Caco-2 (cell line): ENCODE measurements around the gene RABGAP1L. TPM values are rescaled to one million over a fixed set of nuclear protein-coding genes. Genes with fewer than 3 reads are reported as not detected.

Source experiments
- BruUV-seq: library from RNA; stranded (reverse); fragments of 400-500 nt; replicated peaks from 2 replicates; lab custom pipeline; 2021; lab: Mats Ljungman, UMichigan
- CTCF ChIA-PET: fragments of 300-600 bp; sonication (Branson Sonifier 250); formaldehyde crosslinking; loops from one replicate; lab custom pipeline; 2022; ENCODE audit warnings: antibody characterized with exemption; lab: Charles Lee
- POLR2A ChIA-PET: fragments of 300-600 bp; sonication (Branson Sonifier 250); formaldehyde crosslinking; loops from one replicate; lab custom pipeline; 2022; ENCODE audit warnings: antibody characterized with exemption; lab: Charles Lee
- DNase-seq, 2 experiments: peaks; one replicate each; pipeline versions ENCODE4 v3.0.0 to v3.0.0-alpha.2; 2020 to 2022
- H3K27me3 ChIP-seq: replicated peaks from 2 replicates; pipeline ENCODE4 v1.6.0; 2011; ENCODE audit warnings: low read length; ENCODE audit not compliant: control insufficient read depth, insufficient read depth
- H3K36me3 ChIP-seq: 2 replicates; pipeline ENCODE4 v1.5.1; 2011; ENCODE audit warnings: low read length; ENCODE audit not compliant: control insufficient read depth, insufficient read depth
- H3K4me1 ChIP-seq: fragments of 250-450 bp; sonication (Bioruptor Pico); 2 replicates; pipeline ENCODE4 v1.5.1; 2020; ENCODE audit warnings: mild to moderate bottlenecking
- H3K4me3 ChIP-seq: 2 replicates; pipeline ENCODE4 v1.5.1; 2011; ENCODE audit warnings: low read depth, mild to moderate bottlenecking, control low read depth, low read length
- H3K9me3 ChIP-seq: fragments of 250-450 bp; sonication (Bioruptor Pico); 2 replicates; pipeline ENCODE4 v1.5.1; 2020; ENCODE audit warnings: mild to moderate bottlenecking, moderate library complexity
- H3K27ac Mint-ChIP-seq: one replicate; pipeline ENCODE4 v1.8.0; 2022; ENCODE audit warnings: mixed read lengths; ENCODE audit not compliant: unreplicated experiment
- H3K27me3 Mint-ChIP-seq: one replicate; pipeline ENCODE4 v1.8.0; 2022; ENCODE audit warnings: mixed read lengths; ENCODE audit not compliant: insufficient read depth, unreplicated experiment
- H3K36me3 Mint-ChIP-seq: one replicate; pipeline ENCODE4 v1.8.0; 2022; ENCODE audit warnings: mild to moderate bottlenecking, mixed read lengths; ENCODE audit not compliant: insufficient read depth, unreplicated experiment
- H3K4me1 Mint-ChIP-seq: one replicate; pipeline ENCODE4 v1.8.0; 2022; ENCODE audit warnings: low read depth, mixed read lengths; ENCODE audit not compliant: unreplicated experiment
- H3K4me3 Mint-ChIP-seq: one replicate; pipeline ENCODE4 v1.8.0; 2022; ENCODE audit warnings: mild to moderate bottlenecking, moderate library complexity, mixed read lengths; ENCODE audit not compliant: unreplicated experiment
- H3K9me3 Mint-ChIP-seq: one replicate; pipeline ENCODE4 v1.8.0; 2022; ENCODE audit warnings: mixed read lengths; ENCODE audit not compliant: unreplicated experiment
- intact Hi-C: fragments of 100-400 bp; cut with micrococcal nuclease; formaldehyde crosslinking; loops from one replicate; pipeline ENCODE4 v1.10.0; 2022; ENCODE audit not compliant: unreplicated experiment
- total RNA-seq: library from RNA; stranded (reverse); gene quantifications from 2 replicates; pipeline ENCODE4 v1.2.3, GENCODE V29; 2022
- TF ChIP-seq, protein P1 (sequence below), 2 experiments: fragments of 200-600 bp in 1 of 2; IDR thresholded peaks; 1 replicate in 1 of 2; 2 replicates in 1 of 2; pipeline versions ENCODE4 v1.5.1 to v1.8.0; 2011 to 2022; ENCODE audit warnings: antibody characterized with exemption in 1 of 2, control low read depth in 1 of 2, inconsistent platforms in 1 of 2, low read depth in 1 of 2, low read length in 1 of 2, mild to moderate bottlenecking in 1 of 2, moderate library complexity in 1 of 2; ENCODE audit not compliant: insufficient read depth in 1 of 2, severe bottlenecking in 1 of 2, unreplicated experiment in 1 of 2

Gene RABGAP1L
- total RNA-seq, 1 experiment from 2014 or later = 20.3 TPM

DNA sequence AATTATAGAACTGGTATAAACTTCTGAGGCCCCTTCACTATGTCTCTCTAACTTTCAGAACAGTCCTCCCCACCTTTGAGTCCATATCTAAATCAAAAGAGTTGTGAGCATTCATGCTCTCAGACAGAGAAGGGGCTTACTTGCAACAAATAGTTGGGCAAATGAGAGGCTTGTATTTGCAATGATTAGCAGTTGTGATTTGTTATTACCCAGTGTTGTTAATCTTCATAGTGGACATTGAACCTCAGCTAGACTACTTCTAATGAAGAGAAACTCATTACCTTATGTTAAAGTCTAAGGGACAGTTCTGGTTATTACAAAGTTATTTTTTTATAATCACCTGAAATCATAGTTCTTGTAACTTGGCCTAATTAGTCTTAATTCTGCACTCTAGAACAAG is 114.5 kb downstream of the RABGAP1L start:
- no peak for DNase-seq
- Histone ChIP-seq H3K9me3 (no peaks in the 10 kb centered on the region), H3K27me3 (no peaks in the 10 kb centered on the region), H3K4me1 (no peaks in the 10 kb centered on the region), H3K4me3 (no peak overlapping the region), H3K36me3 (no peaks in the 10 kb centered on the region)
- intact Hi-C loops = no loop called here
- no peak overlapping the region for H3K27ac Mint-ChIP-seq
- POLR2A ChIA-PET = no interaction called here
- H3K36me3 Mint-ChIP-seq = no peaks in the 10 kb centered on the region
- H3K27me3 Mint-ChIP-seq = no peaks in the 10 kb centered on the region
- no TSS peak for BruUV-seq
- H3K4me3 Mint-ChIP-seq = no peak overlapping the region
- TF ChIP-seq, protein P1, sequence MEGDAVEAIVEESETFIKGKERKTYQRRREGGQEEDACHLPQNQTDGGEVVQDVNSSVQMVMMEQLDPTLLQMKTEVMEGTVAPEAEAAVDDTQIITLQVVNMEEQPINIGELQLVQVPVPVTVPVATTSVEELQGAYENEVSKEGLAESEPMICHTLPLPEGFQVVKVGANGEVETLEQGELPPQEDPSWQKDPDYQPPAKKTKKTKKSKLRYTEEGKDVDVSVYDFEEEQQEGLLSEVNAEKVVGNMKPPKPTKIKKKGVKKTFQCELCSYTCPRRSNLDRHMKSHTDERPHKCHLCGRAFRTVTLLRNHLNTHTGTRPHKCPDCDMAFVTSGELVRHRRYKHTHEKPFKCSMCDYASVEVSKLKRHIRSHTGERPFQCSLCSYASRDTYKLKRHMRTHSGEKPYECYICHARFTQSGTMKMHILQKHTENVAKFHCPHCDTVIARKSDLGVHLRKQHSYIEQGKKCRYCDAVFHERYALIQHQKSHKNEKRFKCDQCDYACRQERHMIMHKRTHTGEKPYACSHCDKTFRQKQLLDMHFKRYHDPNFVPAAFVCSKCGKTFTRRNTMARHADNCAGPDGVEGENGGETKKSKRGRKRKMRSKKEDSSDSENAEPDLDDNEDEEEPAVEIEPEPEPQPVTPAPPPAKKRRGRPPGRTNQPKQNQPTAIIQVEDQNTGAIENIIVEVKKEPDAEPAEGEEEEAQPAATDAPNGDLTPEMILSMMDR (IDR thresholded peaks at IDR 0.05; ENCODE audit: insufficient read depth in 1 of 2, low read depth in 1 of 2, low read length in 1 of 2, severe bottlenecking in 1 of 2, unreplicated experiment in 1 of 2) = no peak
- CTCF ChIA-PET = no interaction called here
- no peaks in the 10 kb centered on the region for H3K4me1 Mint-ChIP-seq
- no peaks in the 10 kb centered on the region for H3K9me3 Mint-ChIP-seq

DNA sequence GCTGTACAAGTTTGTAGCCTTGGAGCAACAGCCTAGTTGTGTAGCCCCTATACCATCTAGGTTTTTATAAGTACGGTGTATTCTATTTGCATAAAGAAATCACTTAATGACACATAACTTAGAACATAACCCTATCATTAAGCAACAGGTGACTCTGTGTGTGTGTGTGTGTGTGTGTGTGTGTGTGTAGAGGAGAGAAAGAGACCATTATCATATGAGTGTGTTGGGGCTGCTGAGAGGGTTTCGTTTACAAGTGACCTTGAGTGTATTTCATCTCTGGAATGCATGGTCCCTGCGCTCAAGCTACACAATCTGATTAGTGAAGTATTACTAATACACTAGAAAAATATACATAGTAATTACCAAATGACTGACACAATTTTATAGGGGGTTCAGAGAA is 115.1 kb downstream of the RABGAP1L start:
- H3K9me3 ChIP-seq = no peaks in the 10 kb centered on the region
- Mint-ChIP-seq H3K4me1 (no peaks in the 10 kb centered on the region), H3K4me3 (no peak overlapping the region), H3K27ac (no peak overlapping the region), H3K36me3 (no peaks in the 10 kb centered on the region), H3K27me3 (no peaks in the 10 kb centered on the region), H3K9me3 (no peaks in the 10 kb centered on the region)
- no peaks in the 10 kb centered on the region for H3K36me3 ChIP-seq
- no TSS peak for BruUV-seq
- TF ChIP-seq, protein P1 (IDR thresholded peaks at IDR 0.05; ENCODE audit: insufficient read depth in 1 of 2, low read depth in 1 of 2, low read length in 1 of 2, severe bottlenecking in 1 of 2, unreplicated experiment in 1 of 2) = no peak
- H3K27me3 ChIP-seq = no peaks in the 10 kb centered on the region
- no peaks in the 10 kb centered on the region for H3K4me1 ChIP-seq
- intact Hi-C loops = no loop called here
- POLR2A ChIA-PET = no interaction called here
- no peak for DNase-seq
- CTCF ChIA-PET = no interaction called here
- no peak overlapping the region for H3K4me3 ChIP-seq

DNA sequence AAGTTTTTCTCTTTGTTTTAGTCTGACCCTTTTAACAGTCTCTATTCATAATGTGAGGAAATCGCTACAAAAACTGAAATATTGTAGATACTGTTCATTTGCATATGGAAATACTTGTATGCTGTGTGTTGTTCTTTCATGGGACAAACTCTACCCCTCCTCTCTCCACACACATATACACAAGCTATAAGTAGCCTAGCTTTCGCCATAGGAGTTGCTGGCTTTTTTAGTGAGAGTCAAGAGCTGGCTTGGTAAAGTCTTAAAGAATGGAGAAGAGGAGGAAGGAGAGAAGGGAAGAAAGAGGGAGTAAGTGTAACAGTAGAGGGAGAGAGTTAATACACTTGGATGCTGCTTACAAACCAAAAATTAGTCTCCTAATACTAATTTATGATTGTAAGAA is 115.6 kb downstream of the RABGAP1L start:
- ChIA-PET CTCF (no interaction called here), POLR2A (no interaction called here)
- Mint-ChIP-seq H3K4me1 (no peaks in the 10 kb centered on the region), H3K36me3 (no peaks in the 10 kb centered on the region), H3K9me3 (no peaks in the 10 kb centered on the region), H3K27me3 (no peaks in the 10 kb centered on the region), H3K27ac (no peak overlapping the region), H3K4me3 (no peak overlapping the region)
- intact Hi-C loops = no loop called here
- Histone ChIP-seq H3K9me3 (no peaks in the 10 kb centered on the region), H3K27me3 (no peaks in the 10 kb centered on the region), H3K4me1 (no peaks in the 10 kb centered on the region), H3K36me3 (no peaks in the 10 kb centered on the region), H3K4me3 (no peak overlapping the region)
- no peak for DNase-seq
- TF ChIP-seq, protein P1 (IDR thresholded peaks at IDR 0.05; ENCODE audit: insufficient read depth in 1 of 2, low read depth in 1 of 2, low read length in 1 of 2, severe bottlenecking in 1 of 2, unreplicated experiment in 1 of 2) = no peak
- BruUV-seq = no TSS peak
